A673 (cell line): Measurements from ENCODE around the gene ABR. TPM values are rescaled to one million over a fixed set of nuclear protein-coding genes. Genes with fewer than 3 reads are reported as not detected.

Experiments
- BruUV-seq: library from RNA; stranded (reverse); fragments of 400-500 nt; replicated peaks from 2 replicates; lab custom pipeline; 2021; lab: Mats Ljungman, UMichigan
- CTCF ChIA-PET: fragments of 300-600 bp; sonication (Branson Sonifier 250); formaldehyde crosslinking; loops from one replicate; lab custom pipeline; 2022; ENCODE audit warnings: antibody characterized with exemption; lab: Charles Lee
- POLR2A ChIA-PET: fragments of 300-600 bp; sonication (Branson Sonifier 250); formaldehyde crosslinking; loops from one replicate; lab custom pipeline; 2022; ENCODE audit warnings: antibody characterized with exemption; ENCODE audit not compliant: low non-redundant PET; lab: Charles Lee
- DNase-seq: peaks from one replicate; pipeline ENCODE4 v3.0.0-alpha.2; 2015; ENCODE audit warnings: low spot score
- H3K27ac ChIP-seq: fragments of 200-600 bp; sonication (generic); 2 replicates; pipeline ENCODE4 v1.5.1; 2016; ENCODE audit warnings: mixed run types, low read depth, mild to moderate bottlenecking, mixed read lengths, antibody characterized with exemption, low read length; ENCODE audit not compliant: poor library complexity, severe bottlenecking
- H3K27me3 ChIP-seq: fragments of 200-600 bp; sonication (generic); replicated peaks from 2 replicates; pipeline ENCODE4 v1.6.1; 2017; ENCODE audit warnings: mixed run types, low read depth, mild to moderate bottlenecking, mixed read lengths, antibody characterized with exemption, low read length; ENCODE audit not compliant: insufficient read depth, poor library complexity
- H3K36me3 ChIP-seq: fragments of 200-600 bp; sonication (generic); 2 replicates; pipeline ENCODE4 v1.6.1; 2016; ENCODE audit warnings: mixed run types, mild to moderate bottlenecking, mixed read lengths, antibody characterized with exemption, low read length; ENCODE audit not compliant: insufficient read depth, poor library complexity, severe bottlenecking
- H3K4me1 ChIP-seq: fragments of 200-600 bp; sonication (generic); 2 replicates; pipeline ENCODE4 v1.6.1; 2017; ENCODE audit warnings: mixed run types, mild to moderate bottlenecking, mixed read lengths, antibody characterized with exemption, low read length; ENCODE audit not compliant: insufficient read depth, poor library complexity, severe bottlenecking
- H3K4me3 ChIP-seq: fragments of 200-600 bp; sonication (generic); 2 replicates; pipeline ENCODE4 v1.5.1; 2016; ENCODE audit warnings: low read depth, mixed run types, mild to moderate bottlenecking, mixed read lengths, low read length; ENCODE audit not compliant: poor library complexity, severe bottlenecking
- H3K9me3 ChIP-seq: fragments of 200-600 bp; sonication (generic); 2 replicates; pipeline ENCODE4 v1.6.1; 2016; ENCODE audit warnings: mixed run types, low read depth, mild to moderate bottlenecking, mixed read lengths, antibody characterized with exemption, low read length; ENCODE audit not compliant: poor library complexity, severe bottlenecking
- CTCF ChIP-seq: fragments of 300-800, 200-600 bp; sonication (generic); conservative IDR thresholded peaks from 2 replicates; pipeline ENCODE4 v1.5.1; 2017; ENCODE audit warnings: low read depth, mild to moderate bottlenecking, antibody characterized with exemption, low read length, moderate library complexity, mixed read lengths
- EZH2 ChIP-seq: fragments of 200-600 bp; sonication (generic); IDR thresholded peaks from 2 replicates; pipeline ENCODE4 v1.6.1; 2017; ENCODE audit warnings: borderline replicate concordance, low read depth, mild to moderate bottlenecking, mixed read lengths, antibody characterized with exemption, low read length; ENCODE audit not compliant: poor library complexity, severe bottlenecking
- intact Hi-C: fragments of 100-400 bp; cut with micrococcal nuclease; formaldehyde crosslinking; loops from one replicate; pipeline ENCODE4 v1.10.0; 2022; ENCODE audit not compliant: unreplicated experiment
- total RNA-seq: library from RNA; stranded (reverse); gene quantifications from 2 replicates; pipeline ENCODE4 v1.2.3, GENCODE V29; 2021

Gene ABR
- total RNA-seq, 1 experiment from 2014 or later, result 47.6 TPM

- no peaks in the 10 kb centered on the region for H3K27me3 ChIP-seq
- no peak overlapping the region for H3K4me3 ChIP-seq
- CTCF ChIA-PET, result no interaction called here
- H3K9me3 ChIP-seq, result no peaks in the 10 kb centered on the region
- TF ChIP-seq EZH2, result no peak
- TF ChIP-seq CTCF, result no peak
- H3K27ac ChIP-seq, result no peak overlapping the region
- no TSS peak for BruUV-seq
- H3K4me1 ChIP-seq, result no peaks in the 10 kb centered on the region
- no peak for DNase-seq
- H3K36me3 ChIP-seq, result no peaks in the 10 kb centered on the region
- intact Hi-C loops, result no loop called here
- POLR2A ChIA-PET, result no interaction called here
These were observed 13.5 kb downstream of the ABR start for GRCh38 chr17:1166276-1166675.

- H3K9me3 ChIP-seq, result no peaks in the 10 kb centered on the region
- BruUV-seq, result no TSS peak
- CTCF ChIA-PET, result no interaction called here
- no peaks in the 10 kb centered on the region for H3K27me3 ChIP-seq
- no peak for TF ChIP-seq CTCF
- TF ChIP-seq EZH2, result no peak
- no peak for DNase-seq
- no peaks in the 10 kb centered on the region for H3K36me3 ChIP-seq
- no peaks in the 10 kb centered on the region for H3K4me1 ChIP-seq
- intact Hi-C loops, result no loop called here
- no peak overlapping the region for H3K4me3 ChIP-seq
- POLR2A ChIA-PET, result no interaction called here
- no peak overlapping the region for H3K27ac ChIP-seq
These were observed 13.9 kb downstream of the ABR start for GRCh38 chr17:1165836-1166235.

- Histone ChIP-seq H3K36me3 (no peaks in the 10 kb centered on the region), H3K27me3 (no peaks in the 10 kb centered on the region), H3K27ac (no peak overlapping the region), H3K4me3 (no peak overlapping the region), H3K4me1 (no peaks in the 10 kb centered on the region), H3K9me3 (no peaks in the 10 kb centered on the region)
- no peak for DNase-seq
- ChIA-PET CTCF (no interaction called here), POLR2A (no interaction called here)
- intact Hi-C loops, result no loop called here
- no peak for TF ChIP-seq CTCF
- no peak for TF ChIP-seq EZH2
- BruUV-seq, result no TSS peak
These were observed 14.7 kb downstream of the ABR start for GRCh38 chr17:1164935-1165556.
